Measurements from ENCODE around the gene SOCS3. TPM values are rescaled to one million over a fixed set of nuclear protein-coding genes. Genes with fewer than 3 reads are reported as not detected.

The SOCS3 gene
- total RNA-seq, 1 experiment from 2014 or later: 103 TPM

DNA sequence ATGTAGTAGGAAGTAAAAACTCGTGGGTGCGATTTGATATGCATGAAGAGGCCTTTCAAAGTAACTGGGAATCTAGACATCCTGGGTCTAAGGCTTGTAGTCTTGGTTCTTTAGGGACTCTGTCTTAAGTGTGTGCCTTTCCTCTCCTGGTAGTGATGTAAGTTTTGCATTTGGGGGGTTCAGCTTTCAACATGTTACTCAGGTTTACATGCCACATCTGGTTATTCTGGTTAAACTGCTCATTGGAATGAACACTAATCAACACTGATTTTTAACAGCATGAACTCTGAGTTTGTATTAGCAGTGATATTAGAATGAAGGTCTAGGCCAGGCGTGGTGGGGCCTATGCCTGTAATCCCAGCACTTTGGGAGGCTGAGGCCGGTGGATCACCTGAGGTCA lies 33.7 kb upstream of the SOCS3 start:
- intact Hi-C loops (cut with micrococcal nuclease): no loop called here
- Histone ChIP-seq H3K27ac (ENCODE audit: low read length) (no peak overlapping the region), H3K9me2 (replicated peaks; ENCODE audit: low read length) (no peaks in the 10 kb centered on the region), H3K4me1 (ENCODE audit: insufficient read depth, low read length) (peaks cover 34% of the 10 kb centered on the region), H3F3A (ENCODE audit: low read length, unreplicated experiment) (no peaks in the 10 kb centered on the region), H2AFZ (ENCODE audit: low read length) (no peak overlapping the region), H3K9ac (ENCODE audit: low read length) (no peak overlapping the region), H3K9me3 (ENCODE audit: low read length) (no peaks in the 10 kb centered on the region), H3K4me2 (ENCODE audit: low read length) (no peak overlapping the region), H3K79me2 (ENCODE audit: low read length) (peaks cover 91% of the 10 kb centered on the region), H3K27me3 (ENCODE audit: low read length) (no peaks in the 10 kb centered on the region), H3K4me3 (ENCODE audit: low read length) (no peak overlapping the region), H4K20me1 (ENCODE audit: low read length) (peaks cover 32% of the 10 kb centered on the region), H3K36me3 (ENCODE audit: low read depth, low read length) (peaks cover 50% of the 10 kb centered on the region)
- TF ChIP-seq EZH2phosphoT487 (IDR thresholded peaks at IDR 0.05; ENCODE audit: borderline replicate concordance, low read length) (no peak), EZH2 (IDR thresholded peaks at IDR 0.05; ENCODE audit: low read length, unreplicated experiment) (no peak)
- TF ChIP-seq, protein P1, sequence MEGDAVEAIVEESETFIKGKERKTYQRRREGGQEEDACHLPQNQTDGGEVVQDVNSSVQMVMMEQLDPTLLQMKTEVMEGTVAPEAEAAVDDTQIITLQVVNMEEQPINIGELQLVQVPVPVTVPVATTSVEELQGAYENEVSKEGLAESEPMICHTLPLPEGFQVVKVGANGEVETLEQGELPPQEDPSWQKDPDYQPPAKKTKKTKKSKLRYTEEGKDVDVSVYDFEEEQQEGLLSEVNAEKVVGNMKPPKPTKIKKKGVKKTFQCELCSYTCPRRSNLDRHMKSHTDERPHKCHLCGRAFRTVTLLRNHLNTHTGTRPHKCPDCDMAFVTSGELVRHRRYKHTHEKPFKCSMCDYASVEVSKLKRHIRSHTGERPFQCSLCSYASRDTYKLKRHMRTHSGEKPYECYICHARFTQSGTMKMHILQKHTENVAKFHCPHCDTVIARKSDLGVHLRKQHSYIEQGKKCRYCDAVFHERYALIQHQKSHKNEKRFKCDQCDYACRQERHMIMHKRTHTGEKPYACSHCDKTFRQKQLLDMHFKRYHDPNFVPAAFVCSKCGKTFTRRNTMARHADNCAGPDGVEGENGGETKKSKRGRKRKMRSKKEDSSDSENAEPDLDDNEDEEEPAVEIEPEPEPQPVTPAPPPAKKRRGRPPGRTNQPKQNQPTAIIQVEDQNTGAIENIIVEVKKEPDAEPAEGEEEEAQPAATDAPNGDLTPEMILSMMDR (conservative IDR thresholded peaks at IDR 0.05; ENCODE audit: low read depth, low read length): no peak
- BruUV-seq (replicated peaks): no TSS peak
- ChIA-PET POLR2A (ENCODE audit: unreplicated experiment) (no interaction called here), CTCF (no interaction called here)
- ATAC-seq: no peak
- no peak for DNase-seq

DNA sequence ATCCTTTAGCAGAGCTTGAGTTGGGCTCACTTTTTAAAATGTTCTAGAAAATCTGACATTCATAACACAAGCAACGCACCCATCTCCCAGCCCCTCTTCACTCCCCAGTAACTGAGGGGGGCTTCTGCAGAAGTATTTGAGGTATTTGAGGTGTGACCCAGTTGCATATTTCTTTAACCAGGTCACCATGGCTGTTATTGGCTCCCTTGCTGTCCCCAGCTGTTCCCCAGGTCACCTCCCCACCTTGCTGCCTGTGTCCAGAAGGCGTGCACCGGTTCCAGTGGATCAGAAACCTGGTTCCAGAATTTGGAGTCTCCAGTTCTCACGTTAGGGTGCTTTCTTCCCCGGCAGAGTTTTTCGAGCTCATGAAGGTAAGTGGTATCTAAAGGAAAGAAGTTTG lies 32.4 kb upstream of the SOCS3 start:
- H3K9me3 ChIP-seq (ENCODE audit: low read length): no peaks in the 10 kb centered on the region
- ATAC-seq (no peak), DNase-seq (no peak)
- POLR2A ChIA-PET (ENCODE audit: unreplicated experiment): interaction anchor here (0.6 kb wide), 1 partner anchor 25 kb away, joined by 3 read pairs; no protein-coding TSS in a partner anchor
- no TSS peak for BruUV-seq (replicated peaks)
- no peak overlapping the region for H3K4me3 ChIP-seq (ENCODE audit: low read length)
- H3K36me3 ChIP-seq (ENCODE audit: low read depth, low read length): peaks cover 41% of the 10 kb centered on the region
- no peak overlapping the region for H3K27ac ChIP-seq (ENCODE audit: low read length)
- CTCF ChIA-PET: interaction anchor here (1.3 to 1.7 kb wide), 2 partner anchors 32 to 141 kb away, joined by 3 to 7 read pairs; no protein-coding TSS in a partner anchor
- no peaks in the 10 kb centered on the region for H3F3A ChIP-seq (ENCODE audit: low read length, unreplicated experiment)
- H3K9me2 ChIP-seq (replicated peaks; ENCODE audit: low read length): no peaks in the 10 kb centered on the region
- peak overlapping the region; percentile 26; the same call in 1 of the 2 replicates for H3K4me2 ChIP-seq (ENCODE audit: low read length)
- H3K27me3 ChIP-seq (ENCODE audit: low read length): no peaks in the 10 kb centered on the region
- peaks cover 29% of the 10 kb centered on the region for H4K20me1 ChIP-seq (ENCODE audit: low read length)
- H2AFZ ChIP-seq (ENCODE audit: low read length): no peak overlapping the region
- peaks cover 31% of the 10 kb centered on the region for H3K4me1 ChIP-seq (ENCODE audit: insufficient read depth, low read length)
- intact Hi-C loops (cut with micrococcal nuclease): no loop called here
- no peak for TF ChIP-seq EZH2phosphoT487 (IDR thresholded peaks at IDR 0.05; ENCODE audit: borderline replicate concordance, low read length)
- TF ChIP-seq, protein P1 (conservative IDR thresholded peaks at IDR 0.05; ENCODE audit: low read depth, low read length): no peak
- TF ChIP-seq EZH2 (IDR thresholded peaks at IDR 0.05; ENCODE audit: low read length, unreplicated experiment): no peak
- no peak overlapping the region for H3K9ac ChIP-seq (ENCODE audit: low read length)
- peaks cover 95% of the 10 kb centered on the region for H3K79me2 ChIP-seq (ENCODE audit: low read length)

DNA sequence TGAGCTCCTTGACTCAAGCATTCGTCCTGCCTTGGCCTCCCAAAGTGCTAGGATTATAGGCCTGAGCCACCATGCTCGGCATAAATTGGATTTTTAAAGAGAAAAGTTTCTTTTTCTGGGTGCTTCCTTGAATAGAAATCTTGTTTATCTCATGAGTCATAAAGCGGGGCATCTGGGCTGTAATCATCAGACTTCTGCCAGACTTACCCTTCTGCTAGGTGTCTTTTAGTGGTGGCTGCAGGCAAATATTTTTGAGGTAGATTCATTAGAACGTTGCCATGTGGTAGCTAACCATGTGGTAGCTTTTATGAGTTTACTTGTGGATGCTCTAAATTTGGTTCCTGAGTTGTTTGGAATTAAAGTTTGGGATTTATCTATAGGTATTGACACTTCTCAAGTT lies 32.0 kb upstream of the SOCS3 start:
- Histone ChIP-seq H2AFZ (ENCODE audit: low read length) (no peak overlapping the region), H4K20me1 (ENCODE audit: low read length) (peaks cover 31% of the 10 kb centered on the region), H3F3A (ENCODE audit: low read length, unreplicated experiment) (no peaks in the 10 kb centered on the region), H3K79me2 (ENCODE audit: low read length) (peaks cover 96% of the 10 kb centered on the region), H3K27ac (ENCODE audit: low read length) (peak overlapping the region; percentile 13), H3K9ac (ENCODE audit: low read length) (no peak overlapping the region), H3K9me2 (replicated peaks; ENCODE audit: low read length) (no peaks in the 10 kb centered on the region), H3K36me3 (ENCODE audit: low read depth, low read length) (peaks cover 38% of the 10 kb centered on the region), H3K4me3 (ENCODE audit: low read length) (no peak overlapping the region), H3K9me3 (ENCODE audit: low read length) (no peaks in the 10 kb centered on the region), H3K4me1 (ENCODE audit: insufficient read depth, low read length) (peaks cover 31% of the 10 kb centered on the region), H3K27me3 (ENCODE audit: low read length) (no peaks in the 10 kb centered on the region), H3K4me2 (ENCODE audit: low read length) (peak overlapping the region; percentile 26; the same call in 1 of the 2 replicates)
- no TSS peak for BruUV-seq (replicated peaks)
- TF ChIP-seq EZH2 (IDR thresholded peaks at IDR 0.05; ENCODE audit: low read length, unreplicated experiment) (no peak), EZH2phosphoT487 (IDR thresholded peaks at IDR 0.05; ENCODE audit: borderline replicate concordance, low read length) (no peak)
- TF ChIP-seq, protein P1 (conservative IDR thresholded peaks at IDR 0.05; ENCODE audit: low read depth, low read length): no peak
- ChIA-PET POLR2A (ENCODE audit: unreplicated experiment) (interaction anchor here (0.6 to 0.7 kb wide), 3 partner anchors 25 to 548 kb away, joined by 3 to 4 read pairs (median 3); no protein-coding TSS in a partner anchor), CTCF (interaction anchor here (0.6 to 1.7 kb wide), 3 partner anchors 9 to 140 kb away, joined by 3 to 7 read pairs (median 3); no protein-coding TSS in a partner anchor)
- ATAC-seq (peak; percentile 84), DNase-seq (peak; percentile 81)
- intact Hi-C loops (cut with micrococcal nuclease): no loop called here

All from PC-3 (cell line).